NB4 (cell line): Measurements from ENCODE around the gene FAM193B.

Source experiments
- DNase-seq: peaks from one replicate; pipeline ENCODE4 v3.0.0; 2010; ENCODE audit warnings: low read depth
- H3K4me3 ChIP-seq: one replicate; pipeline ENCODE4 v1.5.1; 2011; ENCODE audit warnings: mild to moderate bottlenecking, low read depth, low read length, moderate library complexity
- MYC ChIP-seq: IDR thresholded peaks from 2 replicates; pipeline ENCODE4 v1.6.1; 2011; ENCODE audit warnings: low read depth, low read length
- POLR2A ChIP-seq: IDR thresholded peaks from 2 replicates; pipeline ENCODE4 v1.6.1; 2011; ENCODE audit warnings: mild to moderate bottlenecking; ENCODE audit not compliant: insufficient read length; ENCODE audit errors: extremely low read depth
- TF ChIP-seq, protein P1 (sequence below): IDR thresholded peaks from 2 replicates; pipeline ENCODE4 v1.6.1; 2011; ENCODE audit warnings: low read depth, low read length
- TF ChIP-seq, protein P2 (sequence below): IDR thresholded peaks from one replicate; pipeline ENCODE4 v1.5.1; 2012; ENCODE audit warnings: low read depth, low read length

FAM193B gene

DNA sequence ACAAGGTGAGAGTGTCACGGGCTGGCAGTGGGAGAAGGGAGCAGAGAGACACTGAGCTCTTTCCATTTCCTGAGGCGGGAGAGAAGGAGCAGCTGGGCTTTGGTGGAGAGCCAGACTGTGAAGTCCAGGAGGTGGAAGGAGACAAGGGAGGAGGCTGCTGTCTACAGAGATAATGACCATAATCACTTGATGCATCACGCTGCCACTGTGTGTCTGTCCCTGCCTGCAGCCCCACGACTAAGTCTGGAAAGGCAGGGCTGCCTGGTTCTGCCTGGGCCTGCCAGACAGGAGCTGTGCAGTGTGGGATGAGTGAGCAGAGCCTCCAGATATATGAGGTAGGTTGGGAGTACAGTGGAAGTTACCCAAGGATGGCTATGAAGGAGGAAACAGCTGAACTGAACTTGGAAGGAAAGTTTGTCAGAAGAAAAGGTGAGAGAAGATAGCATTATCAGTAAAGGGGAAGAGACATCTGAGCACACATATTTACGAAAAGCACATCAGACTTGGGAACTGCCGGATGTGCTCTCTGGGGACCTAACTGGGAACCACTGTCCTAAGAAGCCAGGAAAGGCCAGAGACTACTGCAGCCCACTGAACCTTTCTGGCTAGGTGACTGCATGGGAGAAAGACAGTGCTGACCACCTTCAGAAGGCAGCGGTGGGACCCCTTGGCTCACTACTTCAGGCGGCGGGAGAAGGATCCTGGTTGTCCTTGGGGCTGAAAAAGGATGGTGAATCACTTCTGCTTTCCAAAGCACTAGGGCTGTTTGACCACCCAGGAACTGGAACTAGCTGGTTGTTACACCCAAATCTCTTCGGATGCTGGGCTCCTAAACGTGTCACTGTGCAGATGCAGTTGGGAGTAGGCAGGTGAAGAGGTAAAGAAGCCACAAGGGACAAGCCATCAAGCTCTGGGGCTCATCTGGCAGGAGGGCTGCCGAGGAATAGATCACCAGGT lies 24.8 kb downstream of the FAM193B start:
- no peak for DNase-seq
- TF ChIP-seq, protein P1, sequence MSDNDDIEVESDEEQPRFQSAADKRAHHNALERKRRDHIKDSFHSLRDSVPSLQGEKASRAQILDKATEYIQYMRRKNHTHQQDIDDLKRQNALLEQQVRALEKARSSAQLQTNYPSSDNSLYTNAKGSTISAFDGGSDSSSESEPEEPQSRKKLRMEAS = no peak
- TF ChIP-seq POLR2A (no peak), MYC (no peak)
- TF ChIP-seq, protein P2, sequence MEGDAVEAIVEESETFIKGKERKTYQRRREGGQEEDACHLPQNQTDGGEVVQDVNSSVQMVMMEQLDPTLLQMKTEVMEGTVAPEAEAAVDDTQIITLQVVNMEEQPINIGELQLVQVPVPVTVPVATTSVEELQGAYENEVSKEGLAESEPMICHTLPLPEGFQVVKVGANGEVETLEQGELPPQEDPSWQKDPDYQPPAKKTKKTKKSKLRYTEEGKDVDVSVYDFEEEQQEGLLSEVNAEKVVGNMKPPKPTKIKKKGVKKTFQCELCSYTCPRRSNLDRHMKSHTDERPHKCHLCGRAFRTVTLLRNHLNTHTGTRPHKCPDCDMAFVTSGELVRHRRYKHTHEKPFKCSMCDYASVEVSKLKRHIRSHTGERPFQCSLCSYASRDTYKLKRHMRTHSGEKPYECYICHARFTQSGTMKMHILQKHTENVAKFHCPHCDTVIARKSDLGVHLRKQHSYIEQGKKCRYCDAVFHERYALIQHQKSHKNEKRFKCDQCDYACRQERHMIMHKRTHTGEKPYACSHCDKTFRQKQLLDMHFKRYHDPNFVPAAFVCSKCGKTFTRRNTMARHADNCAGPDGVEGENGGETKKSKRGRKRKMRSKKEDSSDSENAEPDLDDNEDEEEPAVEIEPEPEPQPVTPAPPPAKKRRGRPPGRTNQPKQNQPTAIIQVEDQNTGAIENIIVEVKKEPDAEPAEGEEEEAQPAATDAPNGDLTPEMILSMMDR = no peak
- H3K4me3 ChIP-seq = no peak overlapping the region

DNA sequence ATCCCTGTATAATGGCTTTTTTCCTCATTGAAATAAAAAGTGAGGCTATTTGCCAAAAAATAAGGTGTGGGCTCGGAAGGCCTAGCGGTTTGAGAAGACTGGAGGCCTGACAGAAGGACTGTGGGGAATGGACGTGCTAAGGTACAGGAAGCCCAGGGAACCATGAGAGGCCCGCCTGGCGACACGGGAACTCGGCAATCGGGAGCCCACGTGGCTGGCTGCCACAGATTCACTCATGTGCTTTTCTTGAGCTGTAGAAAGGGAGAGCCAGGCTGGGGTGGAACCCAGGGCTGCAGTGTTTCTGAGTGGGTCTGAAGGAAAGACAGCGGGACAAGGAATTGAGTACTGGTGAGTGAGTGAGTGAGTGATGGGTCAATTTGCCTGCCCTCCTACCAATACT lies 25.7 kb downstream of the FAM193B start:
- TF ChIP-seq, protein P1 = no peak
- TF ChIP-seq POLR2A (no peak), MYC (no peak)
- TF ChIP-seq, protein P2 = no peak
- no peak for DNase-seq
- no peak overlapping the region for H3K4me3 ChIP-seq

DNA sequence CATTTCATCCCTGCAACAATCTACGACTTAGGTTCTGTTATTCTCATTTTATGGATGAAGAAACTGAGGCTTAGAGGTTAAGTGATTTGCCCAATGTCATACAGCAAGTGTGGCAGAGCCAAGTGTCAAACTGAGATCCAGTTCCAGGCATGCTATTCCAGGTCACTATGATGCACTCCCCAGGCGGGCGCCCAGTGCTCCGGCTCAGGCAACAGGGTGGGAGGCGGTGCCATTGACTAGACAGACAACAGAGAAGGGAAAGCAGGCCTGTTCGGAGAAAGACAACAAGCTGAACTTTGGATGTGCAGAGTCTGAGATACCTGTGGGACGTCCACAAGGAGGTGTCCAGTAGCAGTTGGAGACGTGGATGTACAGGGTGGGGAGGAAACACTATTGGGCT lies 26.8 kb downstream of the FAM193B start:
- TF ChIP-seq POLR2A (no peak), MYC (no peak)
- TF ChIP-seq, protein P1 = no peak
- TF ChIP-seq, protein P2 = no peak
- DNase-seq = no peak
- H3K4me3 ChIP-seq = no peak overlapping the region

DNA sequence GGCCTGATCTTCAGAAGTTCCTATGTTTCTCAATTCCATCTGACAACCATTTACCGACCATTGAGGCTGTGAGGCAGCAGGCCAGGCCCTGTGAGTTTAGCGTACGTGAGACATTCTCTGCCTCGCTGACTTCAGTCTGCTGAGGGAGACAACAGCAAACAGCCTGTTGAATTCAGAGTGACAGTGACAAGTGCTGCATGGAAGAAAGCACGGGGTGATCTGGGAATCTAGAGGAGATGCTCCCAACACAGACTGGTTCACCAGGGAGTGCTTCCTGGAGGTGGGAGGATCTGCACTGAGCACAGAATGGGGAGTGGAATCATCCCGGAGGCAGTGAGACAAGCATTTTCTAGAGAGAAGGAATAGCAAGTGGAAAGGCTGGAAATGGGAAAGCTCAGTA lies 27.6 kb downstream of the FAM193B start:
- TF ChIP-seq, protein P2 = no peak
- DNase-seq = no peak
- H3K4me3 ChIP-seq = no peak overlapping the region

DNA sequence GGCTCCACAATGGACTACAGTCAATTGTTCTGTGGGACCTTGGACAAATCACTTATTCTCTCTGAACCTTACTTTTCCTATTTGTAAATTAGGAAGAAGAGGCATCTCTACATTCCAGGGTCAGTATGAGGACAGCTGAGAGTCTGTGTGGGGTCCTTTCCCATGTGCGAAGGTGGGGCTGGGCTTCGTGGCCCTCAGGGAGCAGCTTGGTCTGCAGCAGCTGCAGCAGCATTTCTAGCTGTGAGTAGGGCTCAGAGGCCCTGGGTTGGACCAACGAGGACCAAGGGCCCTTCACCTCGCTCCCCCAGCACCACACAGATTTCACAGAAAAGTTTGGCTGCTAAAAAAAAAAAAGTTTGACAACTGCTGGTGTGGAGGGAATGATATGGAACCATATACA lies 28.2 kb downstream of the FAM193B start:
- TF ChIP-seq, protein P1 = no peak
- TF ChIP-seq, protein P2 = no peak
- TF ChIP-seq POLR2A = no peak
- no peak for DNase-seq
- no peak overlapping the region for H3K4me3 ChIP-seq
